Measurements from ENCODE around the gene ESAM.
A peak's percentile ranks its signal among the peaks of the same experiment; 100 is the strongest.

The ESAM gene

GRCh38 chr11:124740277-124740882 lies 21.7 kb downstream of the ESAM start:
- Histone ChIP-seq H3K27me3 (ENCODE audit: control insufficient read depth, insufficient read depth, low read length) (peaks cover 97% of the 10 kb centered on the region), H3K9me3 (ENCODE audit: control insufficient read depth, insufficient read depth, low read length) (no peaks in the 10 kb centered on the region), H3K9ac (ENCODE audit: low read depth, low read length) (no peak overlapping the region), H3K4me1 (ENCODE audit: control insufficient read depth, insufficient read depth, low read length) (peaks cover 9% of the 10 kb centered on the region), H3K4me3 (ENCODE audit: low read depth, low read length) (peak overlapping the region; percentile 55), H3K27ac (ENCODE audit: low read depth, low read length) (no peak overlapping the region), H3K36me3 (ENCODE audit: control insufficient read depth, insufficient read depth, low read length) (no peaks in the 10 kb centered on the region)

- H3K27ac ChIP-seq (ENCODE audit: low read depth, low read length), result no peak within 1 kb of the TSS
- H3K36me3 ChIP-seq (ENCODE audit: control insufficient read depth, insufficient read depth, low read length), result no peaks in the 10 kb centered on the region
- H3K9ac ChIP-seq (ENCODE audit: low read depth, low read length), result no peak within 1 kb of the TSS
- H3K4me1 ChIP-seq (ENCODE audit: control insufficient read depth, insufficient read depth, low read length), result 0 out of 2 replicates have a peak, but pooled peaks cover 2% of the 10 kb centered on the region
- peak within 1 kb of the TSS; percentile 55 for H3K4me3 ChIP-seq (ENCODE audit: low read depth, low read length)
- peaks cover 97% of the 10 kb centered on the region for H3K27me3 ChIP-seq (ENCODE audit: control insufficient read depth, insufficient read depth, low read length)
- H3K9me3 ChIP-seq (ENCODE audit: control insufficient read depth, insufficient read depth, low read length), result no peaks in the 10 kb centered on the region
Observed at GRCh38 chr11:124739479-124740276, 22.4 kb downstream of the ESAM start, which contains the start of gene NRGN. TSS of gene NRGN (plus strand) at chr11:124739942. CDS start at chr11:124740085, 143 bp downstream.

GRCh38 chr11:124738713-124739478 lies 23.2 kb downstream of the ESAM start:
- no peaks in the 10 kb centered on the region for H3K4me1 ChIP-seq (ENCODE audit: control insufficient read depth, insufficient read depth, low read length)
- H3K27me3 ChIP-seq (ENCODE audit: control insufficient read depth, insufficient read depth, low read length), result peaks cover 95% of the 10 kb centered on the region
- peak overlapping the region; percentile 55 for H3K4me3 ChIP-seq (ENCODE audit: low read depth, low read length)
- H3K27ac ChIP-seq (ENCODE audit: low read depth, low read length), result no peak overlapping the region
- no peaks in the 10 kb centered on the region for H3K36me3 ChIP-seq (ENCODE audit: control insufficient read depth, insufficient read depth, low read length)
- H3K9me3 ChIP-seq (ENCODE audit: control insufficient read depth, insufficient read depth, low read length), result no peaks in the 10 kb centered on the region
- H3K9ac ChIP-seq (ENCODE audit: low read depth, low read length), result no peak overlapping the region

GRCh38 chr11:124737638-124738305 lies 24.3 kb downstream of the ESAM start:
- H3K9me3 ChIP-seq (ENCODE audit: control insufficient read depth, insufficient read depth, low read length), result no peaks in the 10 kb centered on the region
- peaks cover 83% of the 10 kb centered on the region for H3K27me3 ChIP-seq (ENCODE audit: control insufficient read depth, insufficient read depth, low read length)
- no peak overlapping the region for H3K9ac ChIP-seq (ENCODE audit: low read depth, low read length)
- no peak overlapping the region for H3K4me3 ChIP-seq (ENCODE audit: low read depth, low read length)
- no peak overlapping the region for H3K27ac ChIP-seq (ENCODE audit: low read depth, low read length)
- no peaks in the 10 kb centered on the region for H3K36me3 ChIP-seq (ENCODE audit: control insufficient read depth, insufficient read depth, low read length)
- no peaks in the 10 kb centered on the region for H3K4me1 ChIP-seq (ENCODE audit: control insufficient read depth, insufficient read depth, low read length)

DNA sequence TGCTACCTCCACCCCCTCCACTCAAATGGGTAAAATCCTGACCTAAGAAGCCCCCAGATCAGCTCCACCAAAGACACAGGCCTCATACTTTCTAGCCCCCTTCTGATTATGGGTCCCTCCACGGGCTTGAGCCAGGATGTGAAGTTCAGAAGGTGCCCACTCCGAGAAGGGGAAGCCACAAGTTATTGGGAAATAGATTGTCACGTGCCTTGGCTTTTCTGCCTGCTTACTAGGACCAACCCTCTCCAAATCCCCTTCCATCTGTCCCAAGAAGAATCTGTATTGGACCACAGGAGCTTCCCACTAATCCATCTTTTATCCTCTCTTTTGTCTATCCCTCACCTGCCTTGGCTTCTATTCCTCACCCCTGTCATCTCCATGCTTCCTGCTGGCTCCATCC lies 25.4 kb downstream of the ESAM start:
- Histone ChIP-seq H3K9ac (ENCODE audit: low read depth, low read length) (no peak overlapping the region), H3K4me3 (ENCODE audit: low read depth, low read length) (no peak overlapping the region), H3K27me3 (ENCODE audit: control insufficient read depth, insufficient read depth, low read length) (peaks cover 79% of the 10 kb centered on the region), H3K27ac (ENCODE audit: low read depth, low read length) (no peak overlapping the region), H3K4me1 (ENCODE audit: control insufficient read depth, insufficient read depth, low read length) (no peaks in the 10 kb centered on the region), H3K36me3 (ENCODE audit: control insufficient read depth, insufficient read depth, low read length) (no peaks in the 10 kb centered on the region), H3K9me3 (ENCODE audit: control insufficient read depth, insufficient read depth, low read length) (no peaks in the 10 kb centered on the region)

DNA sequence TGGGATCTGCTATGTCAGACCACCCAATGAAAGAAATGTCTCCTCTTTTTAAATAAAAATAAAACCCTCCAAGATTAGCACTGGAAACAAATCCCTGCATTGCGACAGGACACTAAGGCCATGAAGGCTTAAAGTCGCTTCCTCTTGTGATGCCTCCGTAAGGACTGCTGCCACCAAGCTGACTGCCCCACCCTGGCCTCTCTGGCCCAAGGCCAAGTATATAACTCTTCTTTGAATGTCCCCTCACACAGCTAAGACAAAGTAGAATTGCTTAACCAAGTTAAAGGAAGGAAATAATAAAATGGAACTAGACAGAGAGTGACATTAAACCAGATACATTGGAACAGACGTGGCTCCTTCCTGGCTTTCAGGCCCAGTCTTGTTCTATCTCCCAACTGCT lies 29.9 kb downstream of the ESAM start:
- Histone ChIP-seq H3K9ac (ENCODE audit: low read depth, low read length) (no peak overlapping the region), H3K4me3 (ENCODE audit: low read depth, low read length) (no peak overlapping the region), H3K9me3 (ENCODE audit: control insufficient read depth, insufficient read depth, low read length) (no peaks in the 10 kb centered on the region), H3K27me3 (ENCODE audit: control insufficient read depth, insufficient read depth, low read length) (peaks cover 51% of the 10 kb centered on the region), H3K27ac (ENCODE audit: low read depth, low read length) (no peak overlapping the region), H3K4me1 (ENCODE audit: control insufficient read depth, insufficient read depth, low read length) (no peaks in the 10 kb centered on the region), H3K36me3 (ENCODE audit: control insufficient read depth, insufficient read depth, low read length) (no peaks in the 10 kb centered on the region)

- Histone ChIP-seq H3K4me3 (ENCODE audit: low read depth, low read length) (no peak overlapping the region), H3K27ac (ENCODE audit: low read depth, low read length) (no peak overlapping the region), H3K9me3 (ENCODE audit: control insufficient read depth, insufficient read depth, low read length) (no peaks in the 10 kb centered on the region), H3K27me3 (ENCODE audit: control insufficient read depth, insufficient read depth, low read length) (peaks cover 47% of the 10 kb centered on the region), H3K9ac (ENCODE audit: low read depth, low read length) (no peak overlapping the region), H3K36me3 (ENCODE audit: control insufficient read depth, insufficient read depth, low read length) (no peaks in the 10 kb centered on the region), H3K4me1 (ENCODE audit: control insufficient read depth, insufficient read depth, low read length) (peaks cover 16% of the 10 kb centered on the region)
Observed at GRCh38 chr11:124729571-124729970, 32.5 kb downstream of the ESAM start.

DNA sequence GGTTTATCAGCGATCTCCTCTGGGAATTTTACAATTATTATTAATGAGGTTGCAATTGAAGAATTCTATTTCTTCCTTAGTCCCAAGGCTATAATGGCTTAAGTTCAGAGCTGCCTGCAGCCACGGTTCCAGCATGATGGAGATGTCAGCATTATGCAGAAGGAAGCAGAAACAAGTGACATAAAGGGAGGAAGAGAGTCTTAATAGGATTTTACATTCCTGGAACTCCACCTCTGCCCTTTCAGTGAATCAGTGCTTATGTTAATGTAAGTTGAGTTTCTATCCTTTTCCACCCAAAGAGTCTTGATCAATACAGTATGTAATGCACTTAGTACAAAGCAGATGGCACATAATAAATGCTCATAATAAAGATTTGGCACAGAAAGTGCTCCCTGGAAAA lies 34.0 kb downstream of the ESAM start:
- Histone ChIP-seq H3K9ac (ENCODE audit: low read depth, low read length) (no peak overlapping the region), H3K9me3 (ENCODE audit: control insufficient read depth, insufficient read depth, low read length) (no peaks in the 10 kb centered on the region), H3K4me3 (ENCODE audit: low read depth, low read length) (no peak overlapping the region), H3K36me3 (ENCODE audit: control insufficient read depth, insufficient read depth, low read length) (no peaks in the 10 kb centered on the region), H3K27me3 (ENCODE audit: control insufficient read depth, insufficient read depth, low read length) (peaks cover 57% of the 10 kb centered on the region), H3K27ac (ENCODE audit: low read depth, low read length) (no peak overlapping the region), H3K4me1 (ENCODE audit: control insufficient read depth, insufficient read depth, low read length) (peaks cover 18% of the 10 kb centered on the region)

DNA sequence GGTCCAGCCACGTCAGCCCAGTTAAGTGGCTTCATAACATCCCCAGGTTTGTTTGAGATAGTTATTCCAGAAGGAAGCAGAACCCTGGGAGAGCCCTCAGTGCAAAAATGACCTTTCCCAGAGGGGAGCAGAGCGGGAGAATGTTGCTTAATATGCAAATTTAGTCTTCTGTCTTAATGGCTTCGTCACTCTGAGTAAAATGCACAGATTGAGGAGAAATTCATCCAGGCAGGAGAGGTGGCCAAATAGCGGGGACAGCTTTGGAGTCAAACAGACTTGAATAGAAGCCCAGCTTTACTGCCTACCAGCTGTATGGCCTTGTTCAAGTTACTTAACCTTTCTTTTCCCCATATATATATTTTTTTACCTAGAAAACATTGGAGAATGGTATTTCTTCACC lies 34.6 kb downstream of the ESAM start:
- H3K9me3 ChIP-seq (ENCODE audit: control insufficient read depth, insufficient read depth, low read length), result no peaks in the 10 kb centered on the region
- H3K27ac ChIP-seq (ENCODE audit: low read depth, low read length), result no peak overlapping the region
- H3K4me3 ChIP-seq (ENCODE audit: low read depth, low read length), result no peak overlapping the region
- H3K36me3 ChIP-seq (ENCODE audit: control insufficient read depth, insufficient read depth, low read length), result no peaks in the 10 kb centered on the region
- peaks cover 64% of the 10 kb centered on the region for H3K27me3 ChIP-seq (ENCODE audit: control insufficient read depth, insufficient read depth, low read length)
- no peak overlapping the region for H3K9ac ChIP-seq (ENCODE audit: low read depth, low read length)
- H3K4me1 ChIP-seq (ENCODE audit: control insufficient read depth, insufficient read depth, low read length), result peaks cover 18% of the 10 kb centered on the region

GRCh38 chr11:124725719-124726105 lies 36.4 kb downstream of the ESAM start:
- Histone ChIP-seq H3K27me3 (ENCODE audit: control insufficient read depth, insufficient read depth, low read length) (peaks cover 67% of the 10 kb centered on the region), H3K9me3 (ENCODE audit: control insufficient read depth, insufficient read depth, low read length) (no peaks in the 10 kb centered on the region), H3K27ac (ENCODE audit: low read depth, low read length) (no peak overlapping the region), H3K36me3 (ENCODE audit: control insufficient read depth, insufficient read depth, low read length) (no peaks in the 10 kb centered on the region), H3K4me3 (ENCODE audit: low read depth, low read length) (no peak overlapping the region), H3K9ac (ENCODE audit: low read depth, low read length) (no peak overlapping the region), H3K4me1 (ENCODE audit: control insufficient read depth, insufficient read depth, low read length) (peaks cover 18% of the 10 kb centered on the region)
